H1 (cell line): ENCODE measurements around the gene DNAJC17. TPM values are rescaled to one million over a fixed set of nuclear protein-coding genes. Genes with fewer than 3 reads are reported as not detected.

Experiments used
- CTCF ChIA-PET: fragments of 300-600 bp; sonication (Branson Sonifier 250); formaldehyde crosslinking; loops from one replicate; lab custom pipeline; 2021; ENCODE audit not compliant: partially characterized antibody; lab: Charles Lee
- POLR2A ChIA-PET: fragments of 300-600 bp; sonication (Branson Sonifier 250); formaldehyde crosslinking; loops from one replicate; lab custom pipeline; 2021; ENCODE audit warnings: inconsistent platforms; ENCODE audit not compliant: partially characterized antibody; lab: Charles Lee
- DNase-seq, 2 experiments: peaks; one replicate each; pipeline versions ENCODE4 v3.0.0 to v3.0.0-alpha.2; 2010 to 2022; ENCODE audit warnings: low spot score in 2 of 2, low read depth in 1 of 2, mixed read lengths in 1 of 2
- FAIRE-seq: peaks from 2 replicates; lab custom pipeline; 2011; peaks lifted over from hg19 to GRCh38; lab: Jason Lieb, UNC
- H2AFZ ChIP-seq: 2 replicates; pipeline ENCODE4 v1.8.1; 2012; ENCODE audit warnings: low read length, inconsistent platforms
- H2AK5ac ChIP-seq: 2 replicates; pipeline ENCODE4 v1.6.1; 2013; ENCODE audit warnings: low read depth, low read length
- H2BK120ac ChIP-seq: replicated peaks from 2 replicates; pipeline ENCODE3; 2013; ENCODE audit warnings: low read depth, low read length, inconsistent platforms
- H2BK12ac ChIP-seq: 2 replicates; pipeline ENCODE4 v1.6.1; 2013; ENCODE audit warnings: low read depth, low read length
- H2BK15ac ChIP-seq: 2 replicates; pipeline ENCODE4 v1.6.1; 2013; ENCODE audit warnings: low read length
- H2BK20ac ChIP-seq: 2 replicates; pipeline ENCODE4 v1.6.1; 2013; ENCODE audit warnings: low read length
- H2BK5ac ChIP-seq: 2 replicates; pipeline ENCODE4 v1.6.1; 2013; ENCODE audit warnings: low read depth, low read length
- H3K14ac ChIP-seq: 2 replicates; pipeline ENCODE4 v1.6.1; 2013; ENCODE audit warnings: inconsistent platforms; ENCODE audit not compliant: insufficient read length
- H3K18ac ChIP-seq: 2 replicates; pipeline ENCODE4 v1.6.1; 2013; ENCODE audit warnings: low read length; ENCODE audit errors: extremely low read depth
- H3K23ac ChIP-seq: 2 replicates; pipeline ENCODE4 v1.6.1; 2013; ENCODE audit warnings: inconsistent platforms; ENCODE audit not compliant: insufficient read length
- H3K23me2 ChIP-seq: 2 replicates; pipeline ENCODE4 v1.6.1; 2013; ENCODE audit warnings: low read depth, low read length
- H3K27ac ChIP-seq: 2 replicates; pipeline ENCODE4 v1.6.1; 2011; ENCODE audit warnings: low read depth, low read length, inconsistent platforms
- H3K27me3 ChIP-seq, 4 experiments: replicated peaks in 1 of 4; 1 replicate in 1 of 4; 2 replicates in 3 of 4; pipeline versions ENCODE4 v1.6.1 to v1.8.1; 2011 to 2013; ENCODE audit warnings: low read length in 3 of 4, mild to moderate bottlenecking in 3 of 4, inconsistent platforms in 2 of 4, mixed read lengths in 2 of 4, moderate library complexity in 1 of 4; ENCODE audit not compliant: control insufficient read depth in 3 of 4, insufficient read depth in 3 of 4; ENCODE audit errors: extremely low read depth in 1 of 4
- H3K36me3 ChIP-seq, 4 experiments: 2 replicates each; pipeline versions ENCODE4 v1.6.1 to v1.8.1; 2011 to 2013; ENCODE audit warnings: mild to moderate bottlenecking in 4 of 4, low read length in 3 of 4, moderate library complexity in 2 of 4, control low read depth in 1 of 4, inconsistent platforms in 1 of 4; ENCODE audit not compliant: insufficient read depth in 4 of 4, control insufficient read depth in 2 of 4
- H3K4ac ChIP-seq: replicated peaks from 2 replicates; pipeline ENCODE3; 2013; ENCODE audit warnings: low read length, low read depth, mixed read lengths, inconsistent platforms; ENCODE audit not compliant: insufficient read length
- H3K4me1 ChIP-seq, 4 experiments: replicated peaks in 1 of 4; 1 replicate in 1 of 4; 2 replicates in 3 of 4; pipeline versions ENCODE4 v1.6.1 to v1.8.1; 2011 to 2013; ENCODE audit warnings: low read length in 3 of 4, inconsistent platforms in 2 of 4, mixed read lengths in 1 of 4; ENCODE audit not compliant: insufficient read depth in 4 of 4, control insufficient read depth in 3 of 4
- H3K4me2 ChIP-seq, 2 experiments: 2 replicates each; pipeline versions ENCODE4 v1.6.1 to v1.8.1; 2011 to 2013; ENCODE audit warnings: low read depth in 2 of 2, low read length in 2 of 2, control low read depth in 1 of 2, inconsistent platforms in 1 of 2, mild to moderate bottlenecking in 1 of 2; ENCODE audit not compliant: insufficient read depth in 1 of 2
- H3K4me3 ChIP-seq, 4 experiments: fragments of 200-600, 300-600 bp in 1 of 4; sonication (generic), shearing (Covaris generic), sonication (Bioruptor Twin) in 1 of 4; 2 replicates each; pipeline versions ENCODE4 v1.5.1 to v1.8.1; 2011 to 2016; ENCODE audit warnings: low read length in 4 of 4, low read depth in 3 of 4, control low read depth in 2 of 4, inconsistent platforms in 2 of 4, mild to moderate bottlenecking in 2 of 4, mixed read lengths in 1 of 4, moderate library complexity in 1 of 4; ENCODE audit not compliant: insufficient read depth in 2 of 4; ENCODE audit errors: extremely low read depth in 1 of 4
- H3K56ac ChIP-seq: replicated peaks from 2 replicates; pipeline ENCODE3; 2013; ENCODE audit warnings: low read depth, mild to moderate bottlenecking, mixed read lengths, low read length, inconsistent platforms; ENCODE audit not compliant: insufficient read length
- H3K79me1 ChIP-seq: 2 replicates; pipeline ENCODE4 v1.6.1; 2013; ENCODE audit warnings: low read depth, low read length, control low read depth
- H3K79me2 ChIP-seq, 2 experiments: 2 replicates each; pipeline versions ENCODE4 v1.6.1 to v1.8.1; 2012 to 2013; ENCODE audit warnings: low read length in 2 of 2, mild to moderate bottlenecking in 2 of 2, inconsistent platforms in 1 of 2; ENCODE audit not compliant: insufficient read depth in 2 of 2, control insufficient read depth in 1 of 2
- H3K9ac ChIP-seq, 4 experiments: replicated peaks in 1 of 4; 1 replicate in 1 of 4; 2 replicates in 3 of 4; pipeline versions ENCODE4 v1.6.1 to v1.8.1; 2011 to 2013; ENCODE audit warnings: low read depth in 3 of 4, low read length in 3 of 4, control low read depth in 2 of 4, mild to moderate bottlenecking in 2 of 4, moderate library complexity in 2 of 4, inconsistent platforms in 1 of 4; ENCODE audit errors: extremely low read depth in 1 of 4
- H3K9me3 ChIP-seq, 2 experiments: 2 replicates each; pipeline versions ENCODE4 v1.6.1 to v1.8.1; 2012 to 2013; ENCODE audit warnings: mild to moderate bottlenecking in 2 of 2, moderate library complexity in 2 of 2, control low read depth in 1 of 2, inconsistent platforms in 1 of 2, low read depth in 1 of 2, low read length in 1 of 2, mixed read lengths in 1 of 2; ENCODE audit not compliant: insufficient read depth in 2 of 2
- H4K20me1 ChIP-seq, 2 experiments: replicated peaks in 1 of 2; 2 replicates each; pipeline versions ENCODE3 to v1.8.1; 2011 to 2013; ENCODE audit warnings: inconsistent platforms in 2 of 2, low read length in 2 of 2, mild to moderate bottlenecking in 1 of 2; ENCODE audit not compliant: insufficient read depth in 2 of 2, control insufficient read depth in 1 of 2
- H4K5ac ChIP-seq: 2 replicates; pipeline ENCODE4 v1.6.1; 2013; ENCODE audit warnings: low read length, low read depth, mixed read lengths, inconsistent platforms; ENCODE audit not compliant: insufficient read length
- H4K8ac ChIP-seq: 2 replicates; pipeline ENCODE4 v1.8.0; 2013; ENCODE audit warnings: mild to moderate bottlenecking, moderate library complexity, low read length, inconsistent platforms; ENCODE audit not compliant: insufficient read depth; ENCODE audit errors: extremely low read depth
- H4K91ac ChIP-seq: replicated peaks from 2 replicates; pipeline ENCODE3; 2013; ENCODE audit warnings: low read length, mixed read lengths, inconsistent platforms; ENCODE audit not compliant: insufficient read length
- BCL11A ChIP-seq, 2 experiments: IDR thresholded peaks; one replicate each; pipeline ENCODE4 v1.6.1; 2011; ENCODE audit warnings: low read depth in 2 of 2, low read length in 2 of 2, mild to moderate bottlenecking in 2 of 2
- HDAC2 ChIP-seq, 2 experiments: fragments of 300-600 bp in 1 of 2; sonication (generic) in 1 of 2; IDR thresholded peaks; 2 replicates each; pipeline ENCODE4 v1.6.1; 2011 to 2012; ENCODE audit warnings: low read depth in 2 of 2, low read length in 2 of 2, mild to moderate bottlenecking in 2 of 2, moderate library complexity in 2 of 2, borderline replicate concordance in 1 of 2, inconsistent platforms in 1 of 2
- KDM4A ChIP-seq: IDR thresholded peaks from one replicate; pipeline ENCODE4 v1.7.1; 2012; ENCODE audit warnings: low read depth, mild to moderate bottlenecking, moderate library complexity, low read length, inconsistent platforms; ENCODE audit not compliant: severe bottlenecking
- PHF8 ChIP-seq: fragments of 200-600 bp; sonication (generic); conservative IDR thresholded peaks from 2 replicates; pipeline ENCODE4 v1.7.1; 2012; ENCODE audit warnings: low read depth, mild to moderate bottlenecking, inconsistent platforms, low read length, moderate library complexity
- POLR2AphosphoS5 ChIP-seq: IDR thresholded peaks from 2 replicates; pipeline ENCODE4 v1.6.1; 2011; ENCODE audit warnings: low read depth, low read length
- POU5F1 ChIP-seq: IDR thresholded peaks from 2 replicates; pipeline ENCODE4 v1.6.1; 2011; ENCODE audit warnings: low read depth, mild to moderate bottlenecking, low read length, moderate library complexity
- RXRA ChIP-seq: IDR thresholded peaks from 2 replicates; pipeline ENCODE4 v1.6.1; 2011; ENCODE audit warnings: low read depth, mild to moderate bottlenecking, low read length, moderate library complexity; ENCODE audit not compliant: insufficient read depth
- YY1 ChIP-seq: IDR thresholded peaks from 2 replicates; pipeline ENCODE4 v1.6.1; 2011; ENCODE audit warnings: low read depth, mild to moderate bottlenecking, low read length
- WGBS, 2 experiments: shearing (Covaris generic) in 1 of 2; methylation state at CpG; one replicate each; pipeline versions ENCODE4 v1.1.6 to v1.1.7; 2013 to 2015; ENCODE audit warnings: low lambda C conversion rate in 2 of 2, mixed read lengths in 2 of 2, inconsistent platforms in 1 of 2, low coverage in 1 of 2, missing lambda C conversion rate in 1 of 2; ENCODE audit not compliant: insufficient replicate concordance in 2 of 2, insufficient coverage in 1 of 2, insufficient read length in 1 of 2; ENCODE audit errors: extremely low coverage in 1 of 2, missing lambda C conversion rate in 1 of 2; 5-methylcytosine and 5-hydroxymethylcytosine counted together
- polyA plus RNA-seq, 7 experiments: library from polyadenylated mRNA; depleted of rRNA in 3 of 7; stranded (reverse) in 5 of 7; unstranded in 2 of 7; fragments of >200 nt in 5 of 7; fragments of 200-250 nt in 2 of 7; gene quantifications; 1 replicate in 5 of 7; 2 replicates in 1 of 7; 4 replicates in 1 of 7; pipeline versions ENCODE4 v1.2.1 to v1.2.3, GENCODE V29; 2011 to 2013; ENCODE audit warnings: missing spikeins in 2 of 7, mixed read lengths in 2 of 7
- total RNA-seq: library from RNA; stranded (reverse); fragmentation: NEBNext Ultra II Directional; extraction: Animal tissue kit (Norgen Biotek cat#: 25700); gene quantifications from 2 replicates; pipeline ENCODE4 v1.2.1, GENCODE V29; 2021
- TF ChIP-seq, protein P1 (sequence below): IDR thresholded peaks from 2 replicates; pipeline ENCODE4 v1.6.1; 2011; ENCODE audit warnings: low read length, improper control_type of control experiment

DNAJC17 gene
- total and polyA plus RNA-seq, 2 of the 8 experiments (the other 6 are each of a cell fraction or from before 2014, with no cell fraction given): 39.5 to 45.4 TPM

DNA sequence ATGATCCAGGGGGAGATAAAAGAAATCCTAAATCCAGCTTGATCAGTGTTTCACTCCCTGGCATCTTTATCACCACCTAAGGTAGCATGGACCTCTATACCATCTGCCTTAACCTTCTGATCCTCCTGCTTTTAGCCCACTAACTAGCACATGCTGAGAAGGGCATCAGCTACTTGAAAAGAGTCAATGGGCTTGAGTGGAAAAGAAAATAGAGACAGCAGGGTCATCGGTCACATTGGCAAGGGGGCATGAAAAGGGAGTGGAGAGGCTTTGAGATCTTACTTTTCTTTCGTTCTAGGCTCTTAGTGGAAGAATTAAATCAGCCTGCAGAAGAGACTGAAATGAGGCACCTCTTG, 623 bp downstream of the DNAJC17 start:
- Histone ChIP-seq H2BK5ac (peak overlapping the region; percentile 79; the same call in 1 of the 2 replicates), H3K14ac (no peak overlapping the region), H3K4me3 (peak overlapping the region; percentile 86 to 99 (median 94)), H3K4me1 (peaks cover 0 to 10% (median 5%) of the 10 kb centered on the region in 4 experiments; a peak in 5 of 7 replicates), H3K56ac (no peak overlapping the region), H3K23me2 (peaks cover 9% of the 10 kb centered on the region; the same call in 1 of the 2 replicates), H3K9me3 (no peaks in the 10 kb centered on the region), H3K79me1 (no peaks in the 10 kb centered on the region), H2AK5ac (no peak overlapping the region), H3K23ac (no peak overlapping the region), H2BK120ac (no peak overlapping the region), H3K9ac (peak overlapping the region in 2 of 4 experiments; percentile 48 to 81; a peak in 4 of 7 replicates), H3K18ac (no peak overlapping the region), H3K36me3 (peaks cover 0 to 2% (median 0%) of the 10 kb centered on the region in 4 experiments; a peak in 1 of 8 replicates), H4K8ac (no peak overlapping the region), H2AFZ (peak overlapping the region; percentile 96), H3K27ac (no peak overlapping the region), H3K4ac (no peak overlapping the region), H2BK20ac (no peak overlapping the region), H4K20me1 (no peaks in the 10 kb centered on the region), H3K4me2 (peak overlapping the region; percentile 85 to 91), H3K79me2 (no peaks in the 10 kb centered on the region; a peak in 1 of 4 replicates), H2BK12ac (no peak overlapping the region), H2BK15ac (no peak overlapping the region), H3K27me3 (no peaks in the 10 kb centered on the region), H4K5ac (no peak overlapping the region), H4K91ac (no peak overlapping the region)
- 8% methylated on average over 2 of the region's 2 CpGs; no CpG with 5 or more reads in 1 of the 2 experiments for WGBS, 2 experiments
- TF ChIP-seq PHF8 (no peak), RXRA (no peak), POLR2AphosphoS5 (no peak), HDAC2 (IDR thresholded peaks at IDR 0.05; ENCODE audit: borderline replicate concordance in 1 of 2, low read depth in 2 of 2, low read length in 2 of 2) (no peak), KDM4A (no peak), BCL11A (IDR thresholded peaks at IDR 0.05; ENCODE audit: low read depth in 2 of 2, low read length in 2 of 2) (no peak), YY1 (no peak), POU5F1 (no peak)
- TF ChIP-seq, protein P1, sequence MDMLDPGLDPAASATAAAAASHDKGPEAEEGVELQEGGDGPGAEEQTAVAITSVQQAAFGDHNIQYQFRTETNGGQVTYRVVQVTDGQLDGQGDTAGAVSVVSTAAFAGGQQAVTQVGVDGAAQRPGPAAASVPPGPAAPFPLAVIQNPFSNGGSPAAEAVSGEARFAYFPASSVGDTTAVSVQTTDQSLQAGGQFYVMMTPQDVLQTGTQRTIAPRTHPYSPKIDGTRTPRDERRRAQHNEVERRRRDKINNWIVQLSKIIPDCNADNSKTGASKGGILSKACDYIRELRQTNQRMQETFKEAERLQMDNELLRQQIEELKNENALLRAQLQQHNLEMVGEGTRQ: no peak
- no peak for DNase-seq
- no peak for FAIRE-seq
- CTCF ChIA-PET: interaction anchor here (1.1 to 2.6 kb wide), 6 partner anchors 10 to 87 kb away, joined by 3 to 9 read pairs (median 6); partner anchors contain the start of gene VPS18
- POLR2A ChIA-PET: interaction anchor here (0.6 to 2.1 kb wide), 5 partner anchors 17 to 108 kb away, joined by 3 to 7 read pairs (median 4); partner anchors contain the start of gene VPS18
